IMR-90 (cell line): ENCODE measurements around the gene SORCS1. TPM values are rescaled to one million over a fixed set of nuclear protein-coding genes. Genes with fewer than 3 reads are reported as not detected.

ENCODE experiments used
- ATAC-seq: fragments of 200-7000 bp; cut with Tn5 transposase; 2 replicates; pipeline ENCODE4 v1.9.1; 2020; ENCODE audit warnings: low read depth, mild to moderate bottlenecking, moderate library complexity
- BruUV-seq: library from RNA; stranded (reverse); fragments of 400-500 nt; replicated peaks from 2 replicates; lab custom pipeline; 2021; lab: Mats Ljungman, UMichigan
- CTCF ChIA-PET: fragments of 300-600 bp; formaldehyde crosslinking; extraction: SDS; loops from one replicate; lab custom pipeline; 2021; ENCODE audit warnings: antibody characterized with exemption; lab: Yijun Ruan, JAX
- POLR2A ChIA-PET: fragments of 300-600 bp; sonication (Branson Sonifier 250); formaldehyde crosslinking; loops from one replicate; lab custom pipeline; 2022; ENCODE audit warnings: antibody characterized with exemption; ENCODE audit not compliant: unreplicated experiment; lab: Charles Lee
- DNase-seq: peaks from one replicate; pipeline ENCODE4 v3.0.0; 2013
- H2AFZ ChIP-seq: replicated peaks from 2 replicates; pipeline ENCODE3; 2013; ENCODE audit warnings: low read length, mild to moderate bottlenecking; ENCODE audit not compliant: poor library complexity
- H2AK5ac ChIP-seq: 2 replicates; pipeline ENCODE4 v1.6.1; 2013; ENCODE audit warnings: low read depth, low read length, inconsistent platforms
- H2AK9ac ChIP-seq: replicated peaks from 2 replicates; pipeline ENCODE3; 2013; ENCODE audit warnings: mild to moderate bottlenecking, low read depth, low read length, moderate library complexity; ENCODE audit not compliant: poor library complexity
- H2BK120ac ChIP-seq: 2 replicates; pipeline ENCODE4 v1.6.1; 2013; ENCODE audit warnings: low read depth, low read length, inconsistent platforms
- H2BK15ac ChIP-seq: 3 replicates; pipeline ENCODE4 v1.6.1; 2013; ENCODE audit warnings: low read depth, low read length, inconsistent platforms
- H2BK20ac ChIP-seq: 2 replicates; pipeline ENCODE4 v1.6.1; 2013; ENCODE audit warnings: low read depth, mild to moderate bottlenecking, inconsistent platforms, low read length, moderate library complexity
- H2BK5ac ChIP-seq: 2 replicates; pipeline ENCODE4 v1.6.1; 2013; ENCODE audit warnings: mild to moderate bottlenecking, low read depth, low read length, inconsistent platforms; ENCODE audit not compliant: poor library complexity, severe bottlenecking
- H3K14ac ChIP-seq: replicated peaks from 2 replicates; pipeline ENCODE4 v1.6.1; 2013; ENCODE audit warnings: low read depth, low read length, inconsistent platforms
- H3K18ac ChIP-seq: 2 replicates; pipeline ENCODE4 v1.6.1; 2013; ENCODE audit warnings: low read depth, low read length, control low read depth
- H3K23ac ChIP-seq: 2 replicates; pipeline ENCODE4 v1.6.1; 2013; ENCODE audit warnings: low read depth, low read length, inconsistent platforms
- H3K27ac ChIP-seq: 2 replicates; pipeline ENCODE4 v1.5.1; 2013; ENCODE audit warnings: mild to moderate bottlenecking, control low read depth, low read length; ENCODE audit not compliant: insufficient read depth
- H3K27me3 ChIP-seq: 2 replicates; pipeline ENCODE4 v1.6.1; 2013; ENCODE audit warnings: low read length; ENCODE audit not compliant: control insufficient read depth, insufficient read depth
- H3K36me3 ChIP-seq: 2 replicates; pipeline ENCODE4 v1.6.1; 2013; ENCODE audit warnings: low read length, mixed read lengths; ENCODE audit not compliant: control insufficient read depth, insufficient read depth
- H3K4ac ChIP-seq: 2 replicates; pipeline ENCODE4 v1.6.1; 2013; ENCODE audit warnings: low read depth, low read length, inconsistent platforms
- H3K4me1 ChIP-seq: 2 replicates; pipeline ENCODE4 v1.6.1; 2013; ENCODE audit warnings: low read length, mixed read lengths; ENCODE audit not compliant: control insufficient read depth, insufficient read depth
- H3K4me2 ChIP-seq: 2 replicates; pipeline ENCODE4 v1.6.1; 2013; ENCODE audit warnings: low read depth, mild to moderate bottlenecking, control low read depth, low read length, moderate library complexity
- H3K4me3 ChIP-seq: 2 replicates; pipeline ENCODE4 v1.5.1; 2013; ENCODE audit warnings: low read depth, mild to moderate bottlenecking, control low read depth, low read length, moderate library complexity; ENCODE audit not compliant: insufficient read depth
- H3K56ac ChIP-seq: 2 replicates; pipeline ENCODE4 v1.6.1; 2013; ENCODE audit warnings: low read length, inconsistent platforms; ENCODE audit not compliant: insufficient read depth; ENCODE audit errors: extremely low read depth
- H3K79me1 ChIP-seq, 2 experiments: 2 replicates each; pipeline ENCODE4 v1.6.1; 2013; ENCODE audit warnings: low read length in 2 of 2, inconsistent platforms in 1 of 2, low read depth in 1 of 2
- H3K9ac ChIP-seq: 2 replicates; pipeline ENCODE4 v1.6.1; 2013; ENCODE audit warnings: low read depth, low read length, control low read depth
- H3K9me1 ChIP-seq: 2 replicates; pipeline ENCODE4 v1.6.1; 2013; ENCODE audit warnings: low read length, inconsistent platforms; ENCODE audit not compliant: insufficient read depth
- H3K9me3 ChIP-seq: 2 replicates; pipeline ENCODE4 v1.6.1; 2013; ENCODE audit warnings: low read length; ENCODE audit not compliant: control insufficient read depth, insufficient read depth
- H4K20me1 ChIP-seq: 2 replicates; pipeline ENCODE4 v1.6.1; 2013; ENCODE audit warnings: low read length, inconsistent platforms; ENCODE audit not compliant: insufficient read depth
- H4K5ac ChIP-seq: 2 replicates; pipeline ENCODE4 v1.6.1; 2013; ENCODE audit warnings: mild to moderate bottlenecking, low read depth, low read length, control low read depth
- H4K8ac ChIP-seq, 2 experiments: 2 replicates each; pipeline ENCODE4 v1.6.1; 2013; ENCODE audit warnings: low read depth in 2 of 2, low read length in 2 of 2, control low read depth in 1 of 2, inconsistent platforms in 1 of 2
- H4K91ac ChIP-seq: 2 replicates; pipeline ENCODE4 v1.6.1; 2013; ENCODE audit warnings: low read depth, low read length, inconsistent platforms; ENCODE audit not compliant: insufficient read depth
- CEBPB ChIP-seq: IDR thresholded peaks from 2 replicates; pipeline ENCODE4 v1.6.1; 2012; ENCODE audit warnings: low read depth, low read length, improper control_type of control experiment
- CHD1 ChIP-seq: IDR thresholded peaks from 2 replicates; pipeline ENCODE4 v1.6.1; 2012; ENCODE audit warnings: low read depth, low read length, improper control_type of control experiment
- FOS ChIP-seq: fragments of 150-350 bp; IDR thresholded peaks from 2 replicates; pipeline ENCODE4 v1.6.1; 2016; ENCODE audit warnings: low read depth, low read length
- MAFK ChIP-seq: IDR thresholded peaks from 2 replicates; pipeline ENCODE4 v1.6.1; 2012; ENCODE audit warnings: low read depth, low read length, improper control_type of control experiment
- MAZ ChIP-seq: IDR thresholded peaks from 2 replicates; pipeline ENCODE4 v1.6.1; 2012; ENCODE audit warnings: low read depth, mild to moderate bottlenecking, low read length, improper control_type of control experiment, moderate library complexity, borderline replicate concordance
- WGBS, 2 experiments: methylation state at CpG; one replicate each; pipeline versions ENCODE4 v1.1.5 to v1.1.7; 2013; ENCODE audit warnings: missing lambda C conversion rate in 2 of 2; ENCODE audit not compliant: insufficient read length in 1 of 2; ENCODE audit errors: extremely low coverage in 2 of 2; 5-methylcytosine and 5-hydroxymethylcytosine counted together
- dilution Hi-C: fragments of 300-500 bp; cut with HindIII; formaldehyde crosslinking; loops from one replicate; pipeline ENCODE4 v1.14.3; 2018; ENCODE audit warnings: low sequenced_read_pairs; ENCODE audit not compliant: unreplicated experiment
- in situ Hi-C: fragments of 300-500 bp; cut with MboI; formaldehyde crosslinking; loops from 3 replicates; pipeline ENCODE4 v1.14.3; 2019; ENCODE audit warnings: low sequenced_read_pairs, inconsistent platforms, mixed read lengths
- intact Hi-C: fragments of 100-400 bp; cut with micrococcal nuclease; formaldehyde crosslinking; loops from 2 replicates; pipeline ENCODE4 v1.10.0; 2022
- polyA plus RNA-seq, 3 experiments: library from polyadenylated mRNA; depleted of rRNA; stranded (reverse); fragments of >200 nt; gene quantifications; 2 replicates each; pipeline ENCODE4 v1.2.3, GENCODE V29; 2012; ENCODE audit warnings: low replicate concordance in 1 of 3
- total RNA-seq: library from RNA; depleted of rRNA; stranded (reverse); fragments of >200 nt; gene quantifications from 2 replicates; pipeline ENCODE4 v1.2.3, GENCODE V29; 2012
- TF ChIP-seq, protein P1 (sequence below): conservative IDR thresholded peaks from 2 replicates; pipeline ENCODE4 v1.5.1; 2012; ENCODE audit warnings: mild to moderate bottlenecking, low read depth, low read length, improper control_type of control experiment
- TF ChIP-seq, protein P2 (sequence below): fragments of 150-350 bp; IDR thresholded peaks from 2 replicates; pipeline ENCODE4 v1.6.1; 2016; ENCODE audit warnings: low read depth, mild to moderate bottlenecking, low read length, moderate library complexity, borderline replicate concordance

SORCS1 gene
- total and polyA plus RNA-seq, 2 of the 4 experiments (the other 2 are of a cell fraction): under 0.01 TPM; not detected in 1

DNA sequence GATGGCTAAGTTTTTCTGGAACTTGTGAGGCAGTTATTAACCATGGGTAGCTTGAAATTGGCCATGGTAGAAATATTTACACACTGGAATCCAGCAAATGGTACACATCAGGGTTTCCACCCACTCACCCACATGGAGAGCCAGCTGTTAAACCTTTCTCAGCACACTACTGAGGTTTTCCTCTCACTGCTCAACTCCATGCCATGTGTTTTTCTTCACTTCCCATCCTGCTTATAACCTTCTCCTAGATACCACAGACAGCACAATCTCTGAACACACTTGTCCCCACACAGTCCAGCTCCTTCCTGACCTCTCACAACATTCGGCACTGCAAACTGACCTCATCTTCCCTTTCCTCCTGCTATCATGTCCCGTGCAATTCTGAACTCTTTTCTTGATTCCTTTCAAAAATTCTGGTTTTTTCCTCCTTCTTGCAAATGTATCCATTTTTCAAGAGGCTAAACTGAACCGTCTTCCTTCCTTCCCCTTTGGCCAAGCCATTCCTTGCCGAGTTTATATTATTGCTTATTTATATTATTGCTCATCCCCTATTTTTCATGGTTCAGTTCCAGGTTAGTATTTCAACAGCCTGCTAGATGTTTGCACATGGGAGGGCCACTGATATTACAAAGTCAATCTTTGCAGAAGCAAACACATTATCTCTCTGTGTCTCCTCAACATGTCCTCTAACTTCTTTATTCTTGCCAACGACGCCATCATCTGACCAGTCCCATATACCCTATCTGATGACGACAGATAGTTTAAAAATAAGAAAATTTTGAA, 606.4 kb downstream of the SORCS1 start:
- intact Hi-C loops: no loop called here
- peak overlapping the region; percentile 88 for H2BK20ac ChIP-seq
- peak overlapping the region; percentile 96 for H3K23ac ChIP-seq
- peak; percentile 71 for DNase-seq
- BruUV-seq: no TSS peak
- peak overlapping the region; percentile 82 for H2BK120ac ChIP-seq
- peak overlapping the region; percentile 94 for H3K27ac ChIP-seq
- no peaks in the 10 kb centered on the region for H3K27me3 ChIP-seq
- ATAC-seq: peak; percentile 53
- TF ChIP-seq, protein P1, sequence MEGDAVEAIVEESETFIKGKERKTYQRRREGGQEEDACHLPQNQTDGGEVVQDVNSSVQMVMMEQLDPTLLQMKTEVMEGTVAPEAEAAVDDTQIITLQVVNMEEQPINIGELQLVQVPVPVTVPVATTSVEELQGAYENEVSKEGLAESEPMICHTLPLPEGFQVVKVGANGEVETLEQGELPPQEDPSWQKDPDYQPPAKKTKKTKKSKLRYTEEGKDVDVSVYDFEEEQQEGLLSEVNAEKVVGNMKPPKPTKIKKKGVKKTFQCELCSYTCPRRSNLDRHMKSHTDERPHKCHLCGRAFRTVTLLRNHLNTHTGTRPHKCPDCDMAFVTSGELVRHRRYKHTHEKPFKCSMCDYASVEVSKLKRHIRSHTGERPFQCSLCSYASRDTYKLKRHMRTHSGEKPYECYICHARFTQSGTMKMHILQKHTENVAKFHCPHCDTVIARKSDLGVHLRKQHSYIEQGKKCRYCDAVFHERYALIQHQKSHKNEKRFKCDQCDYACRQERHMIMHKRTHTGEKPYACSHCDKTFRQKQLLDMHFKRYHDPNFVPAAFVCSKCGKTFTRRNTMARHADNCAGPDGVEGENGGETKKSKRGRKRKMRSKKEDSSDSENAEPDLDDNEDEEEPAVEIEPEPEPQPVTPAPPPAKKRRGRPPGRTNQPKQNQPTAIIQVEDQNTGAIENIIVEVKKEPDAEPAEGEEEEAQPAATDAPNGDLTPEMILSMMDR: no peak
- no peak for TF ChIP-seq CHD1
- TF ChIP-seq MAFK: no peak
- peak; percentile 62 for TF ChIP-seq CEBPB
- TF ChIP-seq, protein P2, sequence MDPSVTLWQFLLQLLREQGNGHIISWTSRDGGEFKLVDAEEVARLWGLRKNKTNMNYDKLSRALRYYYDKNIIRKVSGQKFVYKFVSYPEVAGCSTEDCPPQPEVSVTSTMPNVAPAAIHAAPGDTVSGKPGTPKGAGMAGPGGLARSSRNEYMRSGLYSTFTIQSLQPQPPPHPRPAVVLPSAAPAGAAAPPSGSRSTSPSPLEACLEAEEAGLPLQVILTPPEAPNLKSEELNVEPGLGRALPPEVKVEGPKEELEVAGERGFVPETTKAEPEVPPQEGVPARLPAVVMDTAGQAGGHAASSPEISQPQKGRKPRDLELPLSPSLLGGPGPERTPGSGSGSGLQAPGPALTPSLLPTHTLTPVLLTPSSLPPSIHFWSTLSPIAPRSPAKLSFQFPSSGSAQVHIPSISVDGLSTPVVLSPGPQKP: no peak
- 0 out of 2 replicates have a peak, but pooled peaks have one; percentile 5 for TF ChIP-seq FOS
- no peak for TF ChIP-seq MAZ
- peak overlapping the region; percentile 10 to 90; a peak in 2 of 4 replicates for H4K8ac ChIP-seq
- H4K20me1 ChIP-seq: no peaks in the 10 kb centered on the region
- 0 out of 2 replicates have a peak overlapping the region, but pooled peaks have one; percentile 66 for H2AK5ac ChIP-seq
- H2BK15ac ChIP-seq: peak overlapping the region; percentile 25; the same call in 1 of the 3 replicates
- ChIA-PET CTCF (no interaction called here), POLR2A (no interaction called here)
- H2BK5ac ChIP-seq: peak overlapping the region; percentile 98
- H4K91ac ChIP-seq: peak overlapping the region; percentile 89
- peaks cover 4% of the 10 kb centered on the region for H3K4me1 ChIP-seq
- peak overlapping the region; percentile 94 for H3K18ac ChIP-seq
- H3K9me3 ChIP-seq: no peaks in the 10 kb centered on the region
- H3K9me1 ChIP-seq: 0 out of 2 replicates have a peak, but pooled peaks cover 3% of the 10 kb centered on the region
- peak overlapping the region; percentile 92; the same call in 1 of the 2 replicates for H4K5ac ChIP-seq
- peak overlapping the region; percentile 77 for H2AK9ac ChIP-seq
- no peak overlapping the region for H3K9ac ChIP-seq
- H3K79me1 ChIP-seq: no peaks in the 10 kb centered on the region
- 13% methylated on average over 1 of the region's 7 CpGs; no CpG with 5 or more reads in 1 of the 2 experiments for WGBS, 2 experiments
- H3K4me2 ChIP-seq: peak overlapping the region; percentile 69
- peak overlapping the region; percentile 79; the same call in 1 of the 2 replicates for H3K14ac ChIP-seq
- H3K36me3 ChIP-seq: no peaks in the 10 kb centered on the region
- no peak overlapping the region for H3K4me3 ChIP-seq
- in situ Hi-C loops: no loop called here
- H3K4ac ChIP-seq: peak overlapping the region; percentile 92
- dilution Hi-C loops: no loop called here
- peak overlapping the region; percentile 47 for H3K56ac ChIP-seq
- H2AFZ ChIP-seq: peak overlapping the region; percentile 80
